HG02973 (cell line): ENCODE results near the gene IGFBP7.

Experiments
- ATAC-seq: cut with Tn5 transposase; IDR thresholded peaks from one replicate; pipeline ENCODE4 v1.9.1; 2021; ENCODE audit warnings: moderate library complexity; ENCODE audit not compliant: unreplicated experiment

IGFBP7 gene

GRCh38 chr4:57131849-57132742 is 21.9 kb upstream of the IGFBP7 start:
- no peak for ATAC-seq

DNA sequence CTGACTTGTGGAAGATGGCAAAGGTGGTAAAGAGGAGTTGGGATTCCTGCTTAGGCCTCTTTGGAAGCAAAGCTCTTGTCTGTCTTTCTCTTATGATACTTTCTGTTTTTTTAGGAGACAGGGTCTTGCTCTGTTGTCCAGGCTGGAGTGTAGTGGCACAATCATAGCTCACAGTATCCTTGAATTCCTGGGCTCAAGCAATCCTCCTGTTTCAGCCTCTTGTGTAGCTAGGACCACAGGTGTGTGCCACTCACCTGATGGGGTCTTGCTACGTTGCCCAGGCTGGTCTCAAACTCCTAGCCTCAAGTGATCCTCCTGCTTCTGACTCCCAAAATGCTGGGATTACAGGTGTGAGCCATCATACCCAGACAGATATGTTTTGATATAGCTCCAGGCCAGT is 19.3 kb upstream of the IGFBP7 start:
- ATAC-seq = no peak

DNA sequence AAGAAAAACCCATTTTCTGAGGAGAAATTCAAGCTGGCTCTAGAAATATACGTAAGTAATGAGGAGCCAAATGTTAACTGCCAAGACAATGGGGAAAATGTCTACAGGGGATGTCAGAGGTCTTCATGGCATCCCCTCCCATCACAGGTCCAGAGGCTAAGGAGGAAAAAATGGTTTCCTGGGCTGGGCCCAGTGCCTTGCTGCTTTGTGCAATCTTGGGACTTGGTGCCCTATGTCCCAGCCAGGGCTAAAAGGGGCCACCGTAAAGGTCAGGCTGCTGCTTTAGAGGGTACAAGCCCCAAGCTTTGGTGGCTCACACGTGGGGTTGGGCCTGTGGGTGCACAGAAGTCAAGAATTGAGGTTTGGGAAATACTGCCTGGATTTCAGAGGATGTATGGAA is 17.2 kb upstream of the IGFBP7 start:
- no peak for ATAC-seq

DNA sequence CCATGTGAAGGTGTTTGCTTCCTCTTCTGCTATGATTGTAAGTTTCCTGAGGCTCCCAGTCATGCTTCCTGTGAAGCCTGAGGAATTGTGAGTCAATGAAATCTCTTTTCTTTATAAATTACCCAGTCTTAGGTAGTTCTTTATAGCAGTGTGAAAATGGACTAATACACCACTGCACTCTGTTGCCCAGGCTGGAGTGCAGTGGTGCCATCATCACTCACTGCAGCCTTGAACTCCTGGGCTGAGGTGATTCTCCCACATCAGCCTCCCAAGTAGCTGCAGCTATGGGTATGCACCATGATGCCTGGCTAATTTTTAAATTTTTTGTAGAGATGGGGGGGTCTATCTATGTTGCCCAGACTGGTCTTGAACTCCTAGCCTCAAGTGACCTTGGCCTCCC is 15.8 kb upstream of the IGFBP7 start:
- no peak for ATAC-seq

- no peak for ATAC-seq
Measured at GRCh38 chr4:57124145-57124544, 14.0 kb upstream of the IGFBP7 start.

GRCh38 chr4:57122959-57123358 is 12.8 kb upstream of the IGFBP7 start:
- ATAC-seq = no peak

GRCh38 chr4:57119054-57119651 is 9.0 kb upstream of the IGFBP7 start:
- no peak for ATAC-seq

- ATAC-seq = no peak
Measured at GRCh38 chr4:57117491-57117890, 7.3 kb upstream of the IGFBP7 start.

DNA sequence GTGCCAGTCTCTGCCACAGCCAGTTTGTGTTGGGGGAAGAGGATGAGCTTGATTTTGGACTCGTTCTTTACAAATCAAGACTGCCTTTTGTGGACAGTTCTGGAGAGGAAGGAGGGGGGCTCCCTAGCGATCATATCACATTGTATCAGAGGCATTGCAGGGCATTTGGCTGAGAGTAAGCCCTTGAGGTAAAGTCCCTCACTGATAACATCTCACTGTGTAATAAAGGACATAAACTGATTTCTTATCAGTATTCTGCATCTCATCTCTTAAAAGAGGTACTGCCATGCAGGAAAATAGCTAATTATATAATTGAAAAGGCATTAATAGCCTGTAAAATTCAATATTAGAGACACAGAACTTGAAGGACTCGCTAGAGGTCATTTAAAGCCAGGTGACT is 6.1 kb upstream of the IGFBP7 start:
- no peak for ATAC-seq

- ATAC-seq = no peak
Measured at GRCh38 chr4:57114973-57115372, 4.8 kb upstream of the IGFBP7 start.

- ATAC-seq = no peak
Measured at GRCh38 chr4:57113870-57114269, 3.7 kb upstream of the IGFBP7 start.

DNA sequence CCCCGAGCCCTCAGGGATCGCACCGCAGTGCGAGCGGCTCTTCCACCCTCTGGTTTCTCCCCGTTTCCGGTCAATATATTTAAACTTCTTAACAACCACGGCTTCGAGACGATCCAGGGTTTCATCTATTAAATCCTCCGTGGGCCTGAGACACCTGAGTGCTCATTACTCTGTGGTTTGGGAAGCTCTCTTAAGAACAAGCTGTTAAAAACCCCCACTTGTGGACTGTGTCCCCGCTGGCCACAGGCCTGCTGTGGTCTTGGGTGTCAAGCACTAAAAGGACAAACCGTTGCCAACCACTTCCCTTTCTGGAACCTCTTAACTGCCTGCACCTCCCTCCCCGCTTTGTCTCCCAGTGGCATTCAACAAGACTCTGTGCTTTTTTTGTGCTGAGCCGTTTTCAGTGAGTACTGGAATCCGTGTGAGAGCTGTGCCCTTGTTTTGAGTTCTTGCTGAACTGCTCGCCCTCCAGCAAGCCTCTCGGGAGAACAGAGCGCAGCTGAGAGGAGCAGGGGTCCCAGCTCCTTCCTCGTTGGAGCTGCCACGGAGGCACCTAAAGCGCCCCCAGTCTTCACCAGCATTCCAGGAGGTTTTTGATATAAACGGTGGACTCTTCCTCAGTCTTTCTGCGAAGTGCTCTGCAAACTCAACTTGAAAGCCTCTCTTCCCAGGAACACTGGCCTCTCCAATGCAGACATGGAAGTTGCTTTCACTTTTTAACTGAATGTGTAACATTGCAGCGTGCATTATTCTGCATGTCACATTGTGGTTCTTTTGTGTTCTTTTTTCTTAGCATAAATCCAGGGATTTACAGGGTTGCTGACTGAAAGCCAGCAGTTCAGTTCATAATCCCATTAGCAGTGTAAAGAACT is 691 bp upstream of the IGFBP7 start:
- no peak for ATAC-seq

DNA sequence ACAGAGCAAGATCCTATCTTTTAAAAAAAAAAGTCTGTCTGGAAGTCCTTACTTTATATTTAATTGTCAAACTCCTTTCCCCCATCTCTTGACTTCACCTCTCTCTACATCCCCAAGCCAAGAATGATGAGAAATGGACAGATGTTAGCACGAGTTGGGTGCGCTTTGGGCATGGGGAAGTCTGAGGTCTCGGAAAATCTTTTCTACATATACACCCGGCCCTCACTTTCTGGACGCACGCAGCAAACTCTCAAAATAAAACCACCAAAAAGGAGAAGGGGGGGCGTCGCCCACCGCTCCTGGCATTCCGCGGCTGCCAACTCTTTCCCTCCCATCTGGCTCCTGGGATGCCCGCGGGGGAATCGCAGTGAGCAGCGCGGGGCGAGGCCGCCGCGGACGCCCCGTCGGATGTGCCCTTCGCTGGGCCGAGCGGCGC is 756 bp downstream of the IGFBP7 start:
- ATAC-seq = no peak

- ATAC-seq = no peak
Measured at GRCh38 chr4:57106181-57106580, 4.0 kb downstream of the IGFBP7 start.

GRCh38 chr4:57104706-57105560 is 5.3 kb downstream of the IGFBP7 start:
- no peak for ATAC-seq

DNA sequence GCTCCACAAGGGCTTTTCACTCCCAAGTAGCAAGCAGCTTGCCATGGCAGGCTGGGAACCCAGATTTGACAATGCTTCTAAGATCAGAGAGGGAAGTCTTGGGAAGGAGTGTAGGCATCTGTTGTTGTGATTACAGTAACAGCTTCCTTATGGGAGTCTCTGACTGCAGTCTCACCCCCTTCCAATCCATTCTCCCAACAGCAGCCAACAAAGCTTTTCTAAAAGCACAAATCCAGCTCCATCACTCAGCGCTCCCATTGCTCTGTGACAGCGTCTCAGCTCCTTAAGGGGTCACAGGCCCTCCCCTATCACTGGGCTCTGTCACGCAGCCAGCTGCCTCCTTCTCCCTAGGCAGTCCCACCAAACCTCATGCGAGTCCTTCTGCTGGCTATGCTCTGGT is 7.1 kb downstream of the IGFBP7 start:
- ATAC-seq = no peak

GRCh38 chr4:57102050-57102624 is 8.0 kb downstream of the IGFBP7 start:
- no peak for ATAC-seq

- no peak for ATAC-seq
Measured at GRCh38 chr4:57100979-57101651, 9.1 kb downstream of the IGFBP7 start.

DNA sequence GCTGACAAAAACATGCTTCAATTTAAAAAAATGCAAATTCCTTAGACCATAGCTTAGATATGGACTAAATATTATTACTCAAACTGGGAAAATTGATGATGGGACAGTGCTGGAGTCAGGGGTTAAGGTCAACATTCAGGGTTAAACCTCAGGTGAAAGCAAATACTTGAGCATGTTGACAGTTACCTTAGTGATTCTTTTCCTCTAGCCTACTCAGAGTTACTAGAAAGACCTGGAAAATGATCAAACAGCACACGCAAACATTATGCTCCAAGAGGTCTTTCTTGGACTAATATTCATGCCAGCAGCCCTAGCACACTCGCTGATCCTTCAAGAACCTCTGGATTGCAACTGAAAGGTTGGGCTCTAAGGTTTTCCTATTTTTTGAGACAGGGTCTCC is 10.8 kb downstream of the IGFBP7 start:
- ATAC-seq = no peak

GRCh38 chr4:57098941-57099340 is 11.2 kb downstream of the IGFBP7 start:
- ATAC-seq = no peak
